ENCODE data around the gene RFTN1. TPM values are rescaled to one million over a fixed set of nuclear protein-coding genes. Genes with fewer than 3 reads are reported as not detected.

RFTN1 gene
- total and polyA plus RNA-seq, 3 donors from 2014 or later = 20.8 to 25.7 (median 22.2) TPM

DNA sequence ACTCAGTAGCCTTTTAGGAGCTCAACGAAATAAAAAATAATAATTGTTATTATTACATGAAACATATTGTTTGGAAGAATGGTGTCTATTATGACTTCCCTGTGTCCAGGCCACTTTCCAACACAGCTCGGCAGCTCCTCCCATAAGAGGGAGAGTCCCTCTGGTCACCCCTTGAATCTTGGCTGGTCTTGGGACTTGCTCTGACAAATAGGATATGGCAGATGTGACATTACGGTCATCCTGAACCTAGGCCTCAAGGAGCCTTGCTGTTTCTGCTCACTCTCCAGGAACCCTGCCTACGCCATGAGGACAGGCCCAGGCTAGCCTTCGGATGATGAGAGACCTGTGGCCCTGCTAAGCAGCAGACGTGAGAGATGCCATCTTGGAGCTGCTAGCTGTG is 176.7 kb downstream of the RFTN1 start:
- intact Hi-C loops (cut with DNase I; ENCODE audit: low total_unique reads) = no loop called here
- H3K4me1 ChIP-seq = peaks cover 12% of the 10 kb centered on the region
- H3K27ac ChIP-seq = peak overlapping the region in 1 of 2 donors; percentile 62
- no peak for DNase-seq
- H3K9me3 ChIP-seq = no peaks in the 10 kb centered on the region
- no peaks in the 10 kb centered on the region for H3K36me3 ChIP-seq (ENCODE audit: low read depth, missing control alignments)
- no peak for TF ChIP-seq POLR2A (IDR thresholded peaks at IDR 0.05)
- TF ChIP-seq, protein P1, sequence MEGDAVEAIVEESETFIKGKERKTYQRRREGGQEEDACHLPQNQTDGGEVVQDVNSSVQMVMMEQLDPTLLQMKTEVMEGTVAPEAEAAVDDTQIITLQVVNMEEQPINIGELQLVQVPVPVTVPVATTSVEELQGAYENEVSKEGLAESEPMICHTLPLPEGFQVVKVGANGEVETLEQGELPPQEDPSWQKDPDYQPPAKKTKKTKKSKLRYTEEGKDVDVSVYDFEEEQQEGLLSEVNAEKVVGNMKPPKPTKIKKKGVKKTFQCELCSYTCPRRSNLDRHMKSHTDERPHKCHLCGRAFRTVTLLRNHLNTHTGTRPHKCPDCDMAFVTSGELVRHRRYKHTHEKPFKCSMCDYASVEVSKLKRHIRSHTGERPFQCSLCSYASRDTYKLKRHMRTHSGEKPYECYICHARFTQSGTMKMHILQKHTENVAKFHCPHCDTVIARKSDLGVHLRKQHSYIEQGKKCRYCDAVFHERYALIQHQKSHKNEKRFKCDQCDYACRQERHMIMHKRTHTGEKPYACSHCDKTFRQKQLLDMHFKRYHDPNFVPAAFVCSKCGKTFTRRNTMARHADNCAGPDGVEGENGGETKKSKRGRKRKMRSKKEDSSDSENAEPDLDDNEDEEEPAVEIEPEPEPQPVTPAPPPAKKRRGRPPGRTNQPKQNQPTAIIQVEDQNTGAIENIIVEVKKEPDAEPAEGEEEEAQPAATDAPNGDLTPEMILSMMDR (IDR thresholded peaks at IDR 0.05) = no peak
- no peaks in the 10 kb centered on the region for H3K27me3 ChIP-seq
- no peak overlapping the region for H3K4me3 ChIP-seq
- 89 to 94% methylated on average over 6 of the region's 6 CpGs for WGBS, 2 donors

DNA sequence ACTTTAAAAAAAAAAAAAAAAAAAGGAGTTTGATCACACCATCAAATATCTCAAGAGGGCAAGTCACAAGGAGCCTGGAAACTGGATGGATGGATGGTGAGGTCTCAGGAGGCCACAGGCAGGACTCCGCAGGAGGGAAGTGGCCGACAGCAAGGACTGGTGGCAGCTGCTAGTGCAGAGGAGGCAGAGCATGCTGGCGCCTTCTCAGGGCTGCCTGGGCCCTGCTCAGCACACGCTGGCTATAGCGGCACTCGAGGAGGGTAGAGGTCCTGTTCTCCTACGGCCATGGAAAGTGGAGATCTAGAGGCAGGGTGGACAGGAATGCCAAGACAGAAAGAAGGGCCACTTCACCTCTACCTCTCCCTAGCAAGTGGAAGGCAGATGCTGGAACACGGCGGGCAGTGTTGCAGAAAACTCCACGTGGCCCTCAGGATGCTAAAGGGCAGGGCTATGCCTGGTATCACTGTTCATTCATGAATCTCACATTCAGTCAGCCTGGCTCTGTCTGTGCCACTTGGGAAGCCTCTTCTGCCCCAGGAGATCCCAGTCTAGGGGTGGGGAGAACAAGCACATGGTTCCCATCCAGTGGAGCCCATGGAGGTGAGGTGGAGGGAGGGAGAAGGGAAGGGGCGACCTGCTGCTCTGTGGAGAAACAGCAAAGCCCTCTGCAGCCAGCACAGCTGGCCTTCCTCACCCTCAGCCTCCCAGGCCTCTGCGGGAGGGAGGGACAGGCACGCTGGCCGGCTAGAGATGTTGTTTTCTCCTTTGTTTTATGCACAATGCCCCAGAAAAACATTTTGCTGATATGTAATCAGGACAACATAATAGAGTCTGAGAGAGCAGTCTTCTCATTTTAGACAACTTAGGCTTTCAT is 177.5 kb downstream of the RFTN1 start:
- Histone ChIP-seq H3K27me3 (no peaks in the 10 kb centered on the region), H3K4me3 (no peak overlapping the region), H3K9me3 (no peaks in the 10 kb centered on the region), H3K4me1 (peaks cover 12% of the 10 kb centered on the region), H3K27ac (peak overlapping the region; percentile 12 to 62), H3K36me3 (ENCODE audit: low read depth, missing control alignments) (no peaks in the 10 kb centered on the region)
- intact Hi-C loops (cut with DNase I; ENCODE audit: low total_unique reads) = no loop called here
- TF ChIP-seq POLR2A (IDR thresholded peaks at IDR 0.05) = no peak
- TF ChIP-seq, protein P1 (IDR thresholded peaks at IDR 0.05) = no peak
- DNase-seq = no peak
- 71 to 72% methylated on average over 14 of the region's 14 CpGs for WGBS, 2 donors

DNA sequence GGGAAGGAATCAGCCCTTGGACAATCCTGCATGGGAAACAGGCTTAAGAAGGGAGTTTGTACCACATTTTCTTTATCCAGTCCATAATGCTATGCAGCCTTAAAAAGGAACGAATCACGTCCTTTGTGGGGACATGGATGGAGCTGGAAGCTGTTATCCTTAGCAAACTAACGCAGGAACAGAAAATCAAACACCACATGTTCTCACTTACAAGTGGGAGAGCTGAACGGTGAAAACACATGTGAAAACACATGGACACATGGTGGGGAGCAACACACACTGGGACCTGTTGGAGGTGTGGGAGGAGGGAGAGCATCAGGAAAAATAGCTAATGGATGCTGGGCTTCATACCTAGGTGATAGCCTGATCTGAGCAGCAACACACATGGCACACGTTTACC is 178.2 kb downstream of the RFTN1 start:
- no peak overlapping the region for H3K4me3 ChIP-seq
- H3K4me1 ChIP-seq = peaks cover 12% of the 10 kb centered on the region
- TF ChIP-seq, protein P1 (IDR thresholded peaks at IDR 0.05) = no peak
- TF ChIP-seq POLR2A (IDR thresholded peaks at IDR 0.05) = no peak
- no peak for DNase-seq
- WGBS, 2 donors = 82 to 86% methylated on average over 5 of the region's 5 CpGs
- H3K27me3 ChIP-seq = no peaks in the 10 kb centered on the region
- intact Hi-C loops (cut with DNase I; ENCODE audit: low total_unique reads) = no loop called here
- no peaks in the 10 kb centered on the region for H3K9me3 ChIP-seq
- H3K27ac ChIP-seq = no peak overlapping the region
- no peaks in the 10 kb centered on the region for H3K36me3 ChIP-seq (ENCODE audit: low read depth, missing control alignments)

DNA sequence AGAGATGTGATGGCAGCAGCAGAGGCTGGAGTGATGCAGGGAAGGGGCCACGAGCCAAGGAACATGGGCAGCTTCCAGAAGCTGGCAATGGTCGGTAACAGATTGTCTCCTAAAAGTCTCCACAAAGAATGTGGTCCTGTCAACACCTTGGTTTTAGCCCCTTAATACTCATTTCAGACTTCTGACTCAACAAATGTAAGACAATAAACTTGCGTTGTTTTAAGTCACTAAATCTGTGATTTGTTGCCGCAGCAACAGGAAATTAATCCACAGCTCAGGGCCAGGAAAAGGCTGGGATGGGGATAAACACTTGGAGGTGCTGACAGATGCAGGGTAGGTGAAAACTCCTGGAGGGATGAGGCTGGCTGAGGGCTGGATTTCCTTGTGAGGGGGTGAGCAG is 178.6 kb downstream of the RFTN1 start:
- TF ChIP-seq, protein P1 (IDR thresholded peaks at IDR 0.05) = no peak
- no peak for TF ChIP-seq POLR2A (IDR thresholded peaks at IDR 0.05)
- Histone ChIP-seq H3K9me3 (no peaks in the 10 kb centered on the region), H3K36me3 (ENCODE audit: low read depth, missing control alignments) (no peaks in the 10 kb centered on the region), H3K4me3 (no peak overlapping the region), H3K27me3 (no peaks in the 10 kb centered on the region), H3K4me1 (peaks cover 12% of the 10 kb centered on the region), H3K27ac (no peak overlapping the region)
- WGBS, 2 donors = 76 to 77% methylated on average over 4 of the region's 4 CpGs
- DNase-seq = no peak
- intact Hi-C loops (cut with DNase I; ENCODE audit: low total_unique reads) = no loop called here

All from testis (tissue), 3 donors.